H9 (cell line): ENCODE results near the gene EDARADD. TPM values are rescaled to one million over a fixed set of nuclear protein-coding genes. Genes with fewer than 3 reads are reported as not detected.

Experiments used
- DNase-seq: peaks from one replicate; pipeline ENCODE4 v3.0.0-alpha.2; 2017
- H2AFZ ChIP-seq: one replicate; pipeline ENCODE4 v1.6.1; 2013; ENCODE audit warnings: mild to moderate bottlenecking, low read length, control low read depth, moderate library complexity
- H2AK5ac ChIP-seq: 2 replicates; pipeline ENCODE4 v1.6.1; 2013; ENCODE audit warnings: low read length, control low read depth, mixed read lengths; ENCODE audit not compliant: insufficient read length
- H2BK120ac ChIP-seq: one replicate; pipeline ENCODE4 v1.6.1; 2013; ENCODE audit warnings: low read depth, mild to moderate bottlenecking, low read length, control low read depth, inconsistent platforms; ENCODE audit not compliant: poor library complexity, severe bottlenecking
- H2BK12ac ChIP-seq: 2 replicates; pipeline ENCODE4 v1.6.1; 2013; ENCODE audit warnings: low read length, control low read depth, mixed read lengths, low read depth; ENCODE audit not compliant: insufficient read length
- H2BK15ac ChIP-seq: 2 replicates; pipeline ENCODE4 v1.6.1; 2013; ENCODE audit warnings: low read depth, low read length, control low read depth
- H2BK20ac ChIP-seq: one replicate; pipeline ENCODE4 v1.6.1; 2013; ENCODE audit warnings: low read depth, mild to moderate bottlenecking, low read length, control low read depth, inconsistent platforms; ENCODE audit not compliant: poor library complexity, severe bottlenecking
- H2BK5ac ChIP-seq: 2 replicates; pipeline ENCODE4 v1.6.1; 2013; ENCODE audit warnings: low read length, control low read depth, mixed read lengths; ENCODE audit not compliant: insufficient read length
- H3K14ac ChIP-seq: 2 replicates; pipeline ENCODE4 v1.6.1; 2013; ENCODE audit warnings: low read length, control low read depth; ENCODE audit not compliant: insufficient read depth
- H3K18ac ChIP-seq: 2 replicates; pipeline ENCODE4 v1.6.1; 2013; ENCODE audit warnings: low read depth, mild to moderate bottlenecking, mixed read lengths, low read length, control low read depth; ENCODE audit not compliant: insufficient read length
- H3K23ac ChIP-seq: 2 replicates; pipeline ENCODE4 v1.6.1; 2013; ENCODE audit warnings: low read length, control low read depth, mixed read lengths, low read depth; ENCODE audit not compliant: insufficient read length
- H3K23me2 ChIP-seq: 2 replicates; pipeline ENCODE4 v1.6.1; 2013; ENCODE audit warnings: low read depth, mild to moderate bottlenecking, mixed read lengths, low read length, control low read depth; ENCODE audit not compliant: insufficient read length, poor library complexity, severe bottlenecking
- H3K27ac ChIP-seq: 2 replicates; pipeline ENCODE4 v1.5.1; 2013; ENCODE audit warnings: low read length, control low read depth, mixed read lengths, low read depth; ENCODE audit not compliant: insufficient read length
- H3K27me3 ChIP-seq: 2 replicates; pipeline ENCODE4 v1.6.1; 2013; ENCODE audit warnings: low read length, control low read depth, inconsistent platforms; ENCODE audit not compliant: insufficient read depth
- H3K4ac ChIP-seq: 2 replicates; pipeline ENCODE4 v1.6.1; 2013; ENCODE audit warnings: low read depth, mild to moderate bottlenecking, control low read depth, inconsistent platforms, low read length, moderate library complexity
- H3K4me1 ChIP-seq: 2 replicates; pipeline ENCODE4 v1.6.1; 2013; ENCODE audit warnings: low read length, control low read depth, inconsistent platforms; ENCODE audit not compliant: insufficient read depth
- H3K4me2 ChIP-seq: 2 replicates; pipeline ENCODE4 v1.6.1; 2013; ENCODE audit warnings: low read length, control low read depth, mixed read lengths; ENCODE audit not compliant: insufficient read length, insufficient read depth
- H3K56ac ChIP-seq: 2 replicates; pipeline ENCODE4 v1.6.1; 2013; ENCODE audit warnings: low read depth, mild to moderate bottlenecking, mixed read lengths, low read length, control low read depth; ENCODE audit not compliant: insufficient read length
- H3K79me1 ChIP-seq: 2 replicates; pipeline ENCODE4 v1.6.1; 2013; ENCODE audit warnings: low read depth, mild to moderate bottlenecking, moderate library complexity, low read length, control low read depth, inconsistent platforms; ENCODE audit not compliant: insufficient read depth, poor library complexity, severe bottlenecking
- H3K79me2 ChIP-seq: 2 replicates; pipeline ENCODE4 v1.6.1; 2013; ENCODE audit warnings: low read length, control low read depth, inconsistent platforms; ENCODE audit not compliant: insufficient read depth
- H3K9ac ChIP-seq: 2 replicates; pipeline ENCODE4 v1.6.1; 2013; ENCODE audit warnings: low read length, control low read depth, mixed read lengths; ENCODE audit not compliant: insufficient read length; ENCODE audit errors: extremely low read depth
- H3K9me3 ChIP-seq: one replicate; pipeline ENCODE4 v1.6.1; 2013; ENCODE audit warnings: low read depth, low read length, inconsistent platforms; ENCODE audit not compliant: control insufficient read depth
- H3T11ph ChIP-seq: one replicate; pipeline ENCODE4 v1.6.1; 2013; ENCODE audit warnings: mild to moderate bottlenecking, low read length, control low read depth, inconsistent platforms
- H4K20me1 ChIP-seq: one replicate; pipeline ENCODE4 v1.6.1; 2013; ENCODE audit not compliant: control insufficient read depth, insufficient read length, insufficient read depth
- H4K5ac ChIP-seq: 2 replicates; pipeline ENCODE4 v1.6.1; 2013; ENCODE audit warnings: low read depth, mild to moderate bottlenecking, mixed read lengths, low read length, control low read depth; ENCODE audit not compliant: insufficient read length
- H4K8ac ChIP-seq: replicated peaks from 2 replicates; pipeline ENCODE4 v1.6.1; 2013; ENCODE audit warnings: low read length, control low read depth, mixed read lengths, low read depth; ENCODE audit not compliant: insufficient read length
- H4K91ac ChIP-seq: 2 replicates; pipeline ENCODE4 v1.6.1; 2013; ENCODE audit warnings: low read depth, mild to moderate bottlenecking, moderate library complexity, mixed read lengths, low read length, control low read depth; ENCODE audit not compliant: insufficient read length
- H3K27ac Mint-ChIP-seq, 3 experiments: 2 replicates in 2 of 3; 3 replicates in 1 of 3; pipeline ENCODE4 v1.8.0; 2020 to 2021; ENCODE audit warnings: mixed read lengths in 3 of 3, mild to moderate bottlenecking in 1 of 3, moderate library complexity in 1 of 3
- H3K27me3 Mint-ChIP-seq: 2 replicates; pipeline ENCODE4 v1.8.0; 2021; ENCODE audit warnings: low read depth, mild to moderate bottlenecking, moderate library complexity, mixed read lengths
- H3K36me3 Mint-ChIP-seq, 3 experiments: 2 replicates in 2 of 3; 3 replicates in 1 of 3; pipeline ENCODE4 v1.8.0; 2020 to 2021; ENCODE audit warnings: low read depth in 3 of 3, mixed read lengths in 3 of 3; ENCODE audit not compliant: insufficient read depth in 1 of 3
- H3K4me1 Mint-ChIP-seq, 2 experiments: 2 replicates each; pipeline ENCODE4 v1.8.0; 2020; ENCODE audit warnings: mixed read lengths in 2 of 2
- H3K4me3 Mint-ChIP-seq, 2 experiments: 2 replicates in 1 of 2; 3 replicates in 1 of 2; pipeline ENCODE4 v1.8.0; 2020 to 2021; ENCODE audit warnings: mild to moderate bottlenecking in 2 of 2, mixed read lengths in 2 of 2, moderate library complexity in 1 of 2
- H3K9me3 Mint-ChIP-seq, 2 experiments: 2 replicates in 1 of 2; 3 replicates in 1 of 2; pipeline ENCODE4 v1.8.0; 2020; ENCODE audit warnings: mild to moderate bottlenecking in 2 of 2, mixed read lengths in 2 of 2, moderate library complexity in 1 of 2
- CTCF ChIP-seq: fragments of 200-600 bp; sonication (generic); conservative IDR thresholded peaks from 3 replicates; pipeline ENCODE4 v1.8.0; 2021; ENCODE audit warnings: antibody characterized with exemption, mild to moderate bottlenecking
- WGBS: extraction: QIAGEN DNeasy Blood & Tissue Kit; methylation state at CpG from one replicate; pipeline ENCODE4 v1.1.7; 2013; ENCODE audit warnings: missing lambda C conversion rate, low lambda C conversion rate, mixed read lengths; ENCODE audit not compliant: insufficient read length; ENCODE audit errors: extremely low coverage; 5-methylcytosine and 5-hydroxymethylcytosine counted together
- total RNA-seq: library from RNA; stranded (reverse); gene quantifications from 2 replicates; pipeline ENCODE4 v1.2.1, GENCODE V29; 2021

Gene EDARADD
- total RNA-seq, 1 experiment from 2014 or later, result 3.8 TPM

DNA sequence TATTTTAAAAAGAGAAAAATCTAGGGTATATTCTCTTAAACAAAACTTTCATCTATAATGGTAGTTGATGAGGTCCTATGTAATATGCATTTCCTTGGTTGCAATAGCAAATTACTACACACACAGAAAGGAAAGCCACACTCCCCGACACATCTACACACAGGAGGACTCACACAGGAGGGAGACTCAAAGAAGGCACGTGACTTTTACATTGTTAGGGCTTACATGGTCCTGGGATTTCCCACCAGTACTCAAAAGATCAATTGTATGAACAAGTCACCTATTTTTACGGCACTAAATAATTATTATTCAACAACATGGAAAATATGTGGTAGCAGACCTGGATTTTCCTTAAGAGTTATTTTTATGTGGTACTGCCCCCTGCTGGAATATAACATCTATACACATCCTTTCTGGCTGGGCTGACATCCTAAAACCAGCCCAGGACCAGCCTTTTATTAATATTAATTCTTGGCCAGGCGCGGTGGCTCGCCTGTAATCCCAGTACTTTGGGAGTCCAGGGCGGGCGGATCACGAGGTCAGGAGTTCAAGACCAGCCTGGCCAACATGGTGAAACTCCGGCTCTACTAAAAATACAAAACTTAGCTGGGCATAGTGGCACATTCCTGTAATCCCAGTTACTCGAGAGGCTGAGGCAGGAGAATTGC, 95.8 kb downstream of the EDARADD start:
- no peaks in the 10 kb centered on the region for H3K79me1 ChIP-seq
- H3K9me3 ChIP-seq, result no peaks in the 10 kb centered on the region
- H2BK20ac ChIP-seq, result no peak overlapping the region
- no peak overlapping the region for H3K9ac ChIP-seq
- TF ChIP-seq CTCF, result peak; percentile 74
- no CpG with 5 or more reads among the region's 11 CpGs for WGBS
- H3K4me3 Mint-ChIP-seq, result no peak overlapping the region
- peaks cover 17 to 18% of the 10 kb centered on the region in 2 experiments for H3K4me1 Mint-ChIP-seq
- no peaks in the 10 kb centered on the region for H4K20me1 ChIP-seq
- no peaks in the 10 kb centered on the region; the same call in 1 of the 2 replicates for H3K27me3 Mint-ChIP-seq
- H3K4me1 ChIP-seq, result peaks cover 2% of the 10 kb centered on the region; the same call in 1 of the 2 replicates
- no peak overlapping the region for H3K14ac ChIP-seq
- H2AK5ac ChIP-seq, result no peak overlapping the region
- no peak overlapping the region for H2BK5ac ChIP-seq
- no peak overlapping the region for H2BK120ac ChIP-seq
- no peak overlapping the region for H3K18ac ChIP-seq
- no peak overlapping the region for H2BK15ac ChIP-seq
- H3K56ac ChIP-seq, result no peak overlapping the region
- H3K4me2 ChIP-seq, result no peak overlapping the region
- H3K23me2 ChIP-seq, result no peaks in the 10 kb centered on the region
- H3K4ac ChIP-seq, result no peak overlapping the region
- H2AFZ ChIP-seq, result no peak overlapping the region
- H3K27ac Mint-ChIP-seq, result no peak overlapping the region
- no peak overlapping the region for H3K23ac ChIP-seq
- no peak overlapping the region for H3T11ph ChIP-seq
- no peak overlapping the region for H4K5ac ChIP-seq
- no peaks in the 10 kb centered on the region for H3K9me3 Mint-ChIP-seq
- H2BK12ac ChIP-seq, result no peak overlapping the region
- no peak overlapping the region for H4K8ac ChIP-seq
- H4K91ac ChIP-seq, result no peak overlapping the region
- H3K36me3 Mint-ChIP-seq, result no peaks in the 10 kb centered on the region; a peak in 1 of 7 replicates
- H3K79me2 ChIP-seq, result no peaks in the 10 kb centered on the region
- H3K27ac ChIP-seq, result no peak overlapping the region
- no peaks in the 10 kb centered on the region for H3K27me3 ChIP-seq
- no peak for DNase-seq
